HL-60 (cell line): Measurements from ENCODE around the gene GRIK1.

Source experiments
- DNase-seq, 2 experiments: peaks; one replicate each; pipeline ENCODE4 v3.0.0-alpha.2; 2010 to 2020; ENCODE audit warnings: low read depth in 1 of 2, low spot score in 1 of 2
- H3K27ac ChIP-seq: fragments of 250-450 bp; sonication (Bioruptor Pico); replicated peaks from 2 replicates; pipeline ENCODE4 v1.5.1; 2020; ENCODE audit warnings: mild to moderate bottlenecking, moderate library complexity
- H3K27me3 ChIP-seq: fragments of 250-450 bp; sonication (Bioruptor Pico); 2 replicates; pipeline ENCODE4 v1.5.1; 2021; ENCODE audit warnings: mild to moderate bottlenecking, moderate library complexity; ENCODE audit not compliant: insufficient read depth, poor library complexity, severe bottlenecking
- H3K4me3 ChIP-seq: replicated peaks from 2 replicates; pipeline ENCODE4 v1.5.1; 2011; ENCODE audit warnings: mild to moderate bottlenecking, control low read depth, low read length; ENCODE audit not compliant: insufficient read depth
- CTCF ChIP-seq: IDR thresholded peaks from one replicate; pipeline ENCODE4 v1.5.1; 2011; ENCODE audit warnings: low read length, control low read depth, inconsistent platforms; ENCODE audit not compliant: insufficient read depth
- GABPA ChIP-seq: IDR thresholded peaks from 2 replicates; pipeline ENCODE4 v1.6.1; 2012; ENCODE audit warnings: low read depth
- POLR2AphosphoS5 ChIP-seq: IDR thresholded peaks from 2 replicates; pipeline ENCODE4 v1.6.1; 2012; ENCODE audit warnings: low read depth
- REST ChIP-seq: IDR thresholded peaks from 2 replicates; pipeline ENCODE4 v1.6.1; 2012; ENCODE audit warnings: low read depth; ENCODE audit not compliant: insufficient replicate concordance
- SPI1 ChIP-seq: IDR thresholded peaks from 2 replicates; pipeline ENCODE4 v1.6.1; 2012; ENCODE audit warnings: low read depth, mild to moderate bottlenecking, borderline replicate concordance

Gene GRIK1

GRCh38 chr21:29675451-29675850 is 264.3 kb downstream of the GRIK1 start:
- H3K4me3 ChIP-seq, result no peak overlapping the region
- H3K27ac ChIP-seq, result no peak overlapping the region
- H3K27me3 ChIP-seq, result no peaks in the 10 kb centered on the region
- DNase-seq, result no peak
- TF ChIP-seq SPI1 (no peak), GABPA (no peak)

GRCh38 chr21:29674343-29674742 is 265.5 kb downstream of the GRIK1 start:
- Histone ChIP-seq H3K27me3 (no peaks in the 10 kb centered on the region), H3K4me3 (no peak overlapping the region), H3K27ac (no peak overlapping the region)
- no peak for TF ChIP-seq REST
- no peak for TF ChIP-seq SPI1
- no peak for TF ChIP-seq CTCF
- no peak for TF ChIP-seq GABPA
- no peak for TF ChIP-seq POLR2AphosphoS5
- DNase-seq, result no peak

GRCh38 chr21:29673096-29673610 is 266.6 kb downstream of the GRIK1 start:
- Histone ChIP-seq H3K4me3 (no peak overlapping the region), H3K27ac (no peak overlapping the region), H3K27me3 (no peaks in the 10 kb centered on the region)
- TF ChIP-seq GABPA, result no peak
- no peak for TF ChIP-seq SPI1
- no peak for DNase-seq

GRCh38 chr21:29671728-29672127 is 268.1 kb downstream of the GRIK1 start:
- no peak overlapping the region for H3K4me3 ChIP-seq
- H3K27ac ChIP-seq, result no peak overlapping the region
- DNase-seq, result no peak
- no peaks in the 10 kb centered on the region for H3K27me3 ChIP-seq
- TF ChIP-seq CTCF, result no peak
- TF ChIP-seq SPI1, result no peak
- no peak for TF ChIP-seq POLR2AphosphoS5
- no peak for TF ChIP-seq GABPA
- TF ChIP-seq REST, result no peak

GRCh38 chr21:29670228-29670627 is 269.6 kb downstream of the GRIK1 start:
- Histone ChIP-seq H3K4me3 (no peak overlapping the region), H3K27me3 (no peaks in the 10 kb centered on the region), H3K27ac (no peak overlapping the region)
- TF ChIP-seq POLR2AphosphoS5, result no peak
- no peak for TF ChIP-seq REST
- TF ChIP-seq CTCF, result no peak
- no peak for TF ChIP-seq GABPA
- no peak for TF ChIP-seq SPI1
- no peak for DNase-seq
